Activated gamma-delta T cell treated with Interleukin-2 at 50 U/mL for 16 hours (primary cell): ENCODE data around the gene CSF2RB.

Experiments
- DNase-seq: peaks from one replicate; pipeline ENCODE4 v3.0.0-alpha.2; 2020

Gene CSF2RB

DNA sequence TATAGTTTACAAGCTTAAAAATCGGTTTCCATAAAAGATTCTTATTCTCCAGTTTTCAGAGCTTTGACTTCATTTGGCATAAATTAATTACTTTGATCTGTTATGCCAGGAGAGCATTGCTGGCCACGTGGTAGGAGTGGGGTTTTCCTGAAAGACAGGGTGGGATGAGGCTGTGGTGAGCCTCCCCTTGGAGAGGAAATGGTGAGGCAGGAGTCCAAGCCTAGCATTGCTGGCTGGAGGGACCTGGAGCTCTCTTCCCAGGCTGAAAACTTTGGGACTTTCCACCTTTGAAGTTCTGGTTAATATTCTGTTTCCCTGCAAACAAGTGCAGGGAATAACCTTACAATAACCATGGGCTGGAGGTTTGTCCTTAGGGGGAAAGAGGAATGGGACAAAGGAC lies 21.1 kb upstream of the CSF2RB start:
- no peak for DNase-seq

DNA sequence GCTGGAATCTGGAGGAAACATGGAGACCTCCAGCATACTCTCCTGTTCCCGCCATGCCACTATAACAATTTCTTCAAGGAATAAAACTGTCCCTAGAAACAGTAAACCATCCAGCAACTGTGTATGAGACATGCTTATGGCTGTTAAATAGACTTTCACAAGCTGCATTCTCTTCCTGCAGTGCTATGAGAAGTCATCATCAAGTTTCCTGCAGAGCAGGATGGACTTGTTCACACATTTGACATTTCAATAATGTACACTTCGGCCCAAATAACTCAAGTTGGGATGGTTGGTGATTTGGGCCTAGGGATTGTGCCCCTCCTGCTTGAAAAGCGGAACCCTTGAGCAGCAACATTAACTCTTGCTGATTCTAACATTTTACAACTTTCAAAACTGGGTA lies 20.2 kb upstream of the CSF2RB start:
- no peak for DNase-seq

- no peak for DNase-seq
Observed at GRCh38 chr22:36894266-36894665, 19.2 kb upstream of the CSF2RB start.

DNA sequence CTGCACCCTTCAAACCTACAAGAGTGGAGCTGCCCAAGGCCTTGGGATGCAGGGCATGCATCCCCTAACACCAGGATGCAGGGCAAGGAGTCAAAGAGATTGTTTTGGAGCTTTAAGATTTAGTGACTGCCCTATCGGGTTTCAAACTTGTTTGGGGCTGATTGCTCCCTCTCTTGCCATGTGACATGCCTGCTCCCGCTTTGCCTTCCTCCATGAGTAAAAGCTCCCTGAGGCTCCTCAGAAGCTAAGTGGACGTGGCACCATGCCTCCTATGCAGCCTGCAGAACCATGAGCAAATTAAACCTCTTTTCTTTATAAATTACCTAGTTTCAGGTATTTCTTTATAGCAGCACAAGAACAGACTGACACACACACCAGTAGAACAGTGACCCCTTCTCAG lies 15.8 kb upstream of the CSF2RB start:
- DNase-seq, result no peak

DNA sequence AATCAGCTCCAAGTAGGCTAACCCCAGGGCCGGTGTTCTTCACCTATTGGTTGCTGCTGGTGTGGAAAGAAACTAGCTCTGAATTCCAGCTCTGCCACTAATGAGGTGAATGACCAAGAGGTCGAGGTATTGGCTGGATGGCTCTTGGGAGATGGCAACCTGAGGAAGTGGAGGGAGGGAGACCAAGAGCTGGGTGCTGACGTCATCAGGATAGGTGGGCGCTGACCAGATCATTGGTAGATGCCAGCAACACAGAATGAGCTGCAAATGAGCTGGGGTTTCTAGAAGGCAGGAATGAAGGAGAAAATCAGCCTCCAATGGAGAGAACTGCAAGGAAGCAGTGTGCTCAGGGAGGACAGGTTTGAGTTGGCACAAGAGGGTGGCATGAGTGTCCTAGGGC lies 14.7 kb upstream of the CSF2RB start:
- no peak for DNase-seq

GRCh38 chr22:36899498-36899897 lies 13.9 kb upstream of the CSF2RB start:
- DNase-seq, result no peak

DNA sequence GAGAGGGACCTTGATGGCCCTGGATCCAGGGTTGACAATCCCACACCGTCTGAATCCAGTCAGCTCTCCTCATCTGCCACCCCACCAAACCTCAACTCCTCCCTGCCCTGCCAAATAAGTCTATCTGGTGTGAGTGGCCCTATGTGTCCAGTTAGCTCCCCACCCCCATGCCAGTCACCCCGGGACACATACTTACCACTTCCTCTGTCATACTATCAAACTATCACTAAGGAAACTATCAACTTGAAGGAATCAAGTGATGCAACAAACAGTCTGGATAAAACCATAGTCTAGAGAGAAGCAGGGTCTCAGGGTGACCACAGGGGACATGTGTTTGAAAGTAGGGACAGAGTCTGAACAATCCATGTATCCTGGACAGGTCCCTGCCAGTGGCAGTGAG lies 13.2 kb upstream of the CSF2RB start:
- no peak for DNase-seq

- DNase-seq, result no peak
Observed at GRCh38 chr22:36900880-36901279, 12.5 kb upstream of the CSF2RB start.

GRCh38 chr22:36901411-36902142 lies 11.9 kb upstream of the CSF2RB start:
- DNase-seq, result no peak

DNA sequence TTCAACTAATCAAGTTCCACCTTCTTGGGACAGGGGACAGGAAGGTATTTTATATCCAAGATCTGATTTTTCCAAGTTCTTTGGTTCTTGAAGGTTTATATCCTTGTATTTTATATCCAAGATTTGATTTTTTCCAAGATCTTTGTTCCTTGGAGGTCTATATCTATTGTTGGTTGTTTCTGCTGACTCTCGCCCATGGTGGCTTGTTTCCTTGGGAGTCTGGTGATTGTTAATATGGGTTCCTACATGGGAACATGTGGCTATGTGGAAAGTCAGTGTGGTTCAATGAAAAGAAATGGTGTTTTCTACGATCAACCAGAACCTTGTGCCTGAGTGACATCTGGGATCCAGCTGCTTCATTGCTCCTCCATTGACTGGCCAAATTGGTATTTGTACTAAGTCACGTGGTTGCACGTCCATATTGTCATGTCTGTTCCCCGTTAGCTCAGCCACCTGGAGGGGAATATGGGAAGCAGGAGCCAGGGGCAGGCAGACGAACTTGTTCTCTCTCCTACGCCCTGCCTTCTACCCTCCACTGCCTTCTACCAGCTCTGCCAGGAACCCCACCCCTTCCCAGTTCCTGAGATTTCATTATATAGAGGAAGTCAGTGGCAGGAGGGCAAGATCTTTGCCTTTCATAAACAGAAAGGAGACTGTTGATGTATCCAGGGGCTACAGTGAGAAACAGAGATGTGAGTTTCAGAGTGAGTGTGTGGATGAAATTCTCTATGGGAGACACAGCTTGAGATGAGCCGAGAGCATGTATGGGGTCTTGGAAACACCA lies 11.1 kb upstream of the CSF2RB start:
- DNase-seq, result no peak

- no peak for DNase-seq
Observed at GRCh38 chr22:36904260-36904880, 9.1 kb upstream of the CSF2RB start.

DNA sequence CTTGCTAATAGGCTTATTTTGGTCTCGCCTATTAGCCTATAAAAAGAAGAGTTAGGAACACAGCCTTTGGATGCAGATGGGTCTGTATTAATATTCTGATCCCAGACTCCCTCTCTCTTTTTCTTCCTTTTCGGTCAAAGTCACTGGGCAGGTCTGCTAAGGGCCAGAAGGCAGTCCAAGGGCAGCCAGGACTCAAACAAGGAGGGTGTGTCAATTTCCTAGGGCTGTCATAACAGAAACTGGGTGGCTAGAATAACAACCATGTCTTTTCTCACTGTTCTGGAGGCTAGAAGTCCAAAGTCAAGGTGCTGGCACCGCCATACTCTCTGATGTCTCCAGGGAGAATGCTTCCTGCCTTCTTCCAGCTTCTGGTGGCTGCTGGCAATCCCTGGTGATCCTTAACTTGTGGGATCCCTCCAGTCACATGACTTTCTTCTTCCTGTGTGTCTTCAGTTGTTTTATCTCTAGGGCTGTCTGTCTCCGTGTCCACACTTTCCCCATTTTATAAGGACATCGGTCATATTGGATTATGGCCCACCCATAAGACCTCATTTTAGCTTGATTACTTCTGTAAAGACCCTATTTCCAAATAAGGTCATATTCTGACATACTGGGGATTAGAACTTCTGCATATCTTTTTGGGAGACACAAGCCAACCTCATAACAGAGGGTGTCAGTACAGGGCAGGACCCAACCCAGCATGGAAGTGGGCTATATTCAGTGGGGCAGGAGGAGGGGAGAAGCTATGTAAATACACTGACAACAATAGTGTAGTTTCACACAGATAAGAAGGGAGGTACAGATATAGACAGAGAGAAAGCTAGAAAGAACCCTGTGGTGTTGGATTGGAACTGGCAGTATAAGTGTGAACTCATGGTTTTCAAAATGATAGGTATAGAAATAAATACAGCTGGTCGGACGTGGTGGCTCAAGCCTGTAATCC lies 5.9 kb upstream of the CSF2RB start:
- DNase-seq, result no peak

DNA sequence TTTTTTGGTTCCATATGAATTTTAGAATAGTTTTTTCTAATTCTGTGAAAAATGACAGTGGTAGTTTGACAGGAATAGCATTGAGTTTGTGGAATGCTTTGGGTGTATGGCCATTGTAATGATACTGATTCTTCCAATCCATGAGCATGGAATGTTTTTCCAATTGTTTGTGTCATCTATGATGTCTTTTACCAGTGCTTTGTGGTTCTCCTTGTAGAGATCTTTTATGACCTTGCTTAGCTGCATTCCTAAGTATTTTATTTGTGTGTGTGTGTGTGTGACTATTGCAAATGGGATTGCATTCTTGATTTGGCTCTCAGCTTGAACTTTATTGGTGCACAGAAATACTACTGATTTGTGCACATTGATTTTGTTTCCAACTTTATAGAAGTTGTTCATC lies 3.0 kb upstream of the CSF2RB start:
- no peak for DNase-seq

GRCh38 chr22:36911887-36912661 lies 1.4 kb upstream of the CSF2RB start:
- no peak for DNase-seq

- no peak for DNase-seq
Observed at GRCh38 chr22:36912694-36913426, 568 bp upstream of the CSF2RB start.

DNA sequence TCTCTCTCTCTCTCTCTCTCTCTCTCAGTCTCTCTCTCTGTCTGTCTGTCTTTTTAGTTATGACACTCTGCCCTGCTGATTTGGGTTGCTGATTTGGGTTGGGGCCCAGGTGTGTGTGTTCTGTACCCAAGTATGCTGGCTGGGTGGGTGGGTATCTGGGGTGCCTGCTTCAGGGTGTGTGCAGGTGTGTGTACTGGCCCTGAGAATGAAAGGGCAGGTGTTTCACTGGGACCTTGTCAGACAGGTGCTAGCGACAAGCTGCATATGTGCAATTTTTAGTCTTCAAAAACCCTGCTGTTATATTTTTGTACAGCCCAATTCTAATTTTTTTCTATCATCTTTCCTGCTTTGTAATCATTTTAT lies 943 bp downstream of the CSF2RB start:
- DNase-seq, result no peak

DNA sequence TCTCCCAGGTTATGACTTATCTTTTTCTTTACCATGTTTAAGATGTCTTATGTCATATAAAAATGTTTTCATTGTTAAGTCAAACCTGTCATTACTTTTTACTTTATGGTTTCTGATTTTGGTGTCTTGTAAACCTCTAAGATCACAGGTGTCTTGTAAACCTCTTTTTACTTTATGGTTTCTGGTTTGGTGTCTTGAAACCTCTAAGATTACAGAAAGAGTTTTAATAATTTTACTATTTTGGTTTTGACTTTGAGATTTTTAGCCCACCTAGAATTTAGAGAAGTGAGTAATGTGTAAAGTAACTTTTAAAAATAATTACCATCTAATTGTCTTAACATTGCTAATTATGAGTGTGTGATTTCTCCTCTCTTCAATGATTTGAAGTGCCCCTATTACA lies 2.6 kb downstream of the CSF2RB start:
- DNase-seq, result no peak

- DNase-seq, result no peak
Observed at GRCh38 chr22:36918586-36919284, 5.3 kb downstream of the CSF2RB start.

DNA sequence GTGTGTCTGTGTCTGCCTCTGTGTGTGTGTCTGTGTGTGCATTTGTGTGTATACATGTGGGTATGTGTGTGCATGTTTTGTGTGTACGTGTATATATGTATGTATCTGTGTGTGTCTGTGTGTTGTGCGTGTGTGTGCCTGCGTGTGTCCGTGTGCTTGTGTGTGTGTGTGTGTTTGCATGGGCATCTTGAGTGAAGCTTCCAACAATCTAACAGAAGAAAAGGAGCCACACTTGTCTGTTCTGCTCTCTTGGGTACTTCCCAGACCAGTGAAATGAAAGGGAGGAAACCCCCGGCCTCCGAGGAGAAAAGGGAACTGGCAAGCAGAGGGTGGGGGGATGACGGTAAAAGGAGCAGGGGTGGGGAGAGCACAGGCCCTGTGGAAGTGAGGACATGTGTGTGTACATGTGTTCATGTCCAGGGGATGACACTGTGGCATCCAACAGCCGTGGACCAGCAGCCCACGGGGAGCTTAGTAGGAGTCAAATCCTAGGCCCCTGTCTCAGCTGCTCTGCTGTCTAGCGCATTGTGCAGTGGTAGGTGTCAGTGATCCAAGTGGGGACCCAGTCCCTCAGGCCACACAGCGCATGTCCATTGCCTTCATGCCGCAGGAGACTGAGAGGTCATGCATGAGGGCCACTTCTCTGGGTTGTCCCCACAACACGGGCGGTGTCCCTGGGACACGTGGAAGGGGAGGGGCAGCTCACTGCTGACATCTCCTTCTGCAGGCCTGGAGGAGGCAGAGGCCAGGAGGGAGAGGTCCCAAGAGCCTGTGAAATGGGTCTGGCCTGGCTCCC lies 8.1 kb downstream of the CSF2RB start:
- no peak for DNase-seq

GRCh38 chr22:36922105-36922608 lies 8.7 kb downstream of the CSF2RB start:
- no peak for DNase-seq
